Left hindlimb (tissue), 1 donor: Measurements from ENCODE around the gene NPW.
A peak's percentile ranks its signal among the peaks of the same experiment; 100 is the strongest.

Experiments
- DNase-seq: peaks from one replicate; pipeline ENCODE4 v3.0.0-alpha.2; 2018

NPW gene

DNA sequence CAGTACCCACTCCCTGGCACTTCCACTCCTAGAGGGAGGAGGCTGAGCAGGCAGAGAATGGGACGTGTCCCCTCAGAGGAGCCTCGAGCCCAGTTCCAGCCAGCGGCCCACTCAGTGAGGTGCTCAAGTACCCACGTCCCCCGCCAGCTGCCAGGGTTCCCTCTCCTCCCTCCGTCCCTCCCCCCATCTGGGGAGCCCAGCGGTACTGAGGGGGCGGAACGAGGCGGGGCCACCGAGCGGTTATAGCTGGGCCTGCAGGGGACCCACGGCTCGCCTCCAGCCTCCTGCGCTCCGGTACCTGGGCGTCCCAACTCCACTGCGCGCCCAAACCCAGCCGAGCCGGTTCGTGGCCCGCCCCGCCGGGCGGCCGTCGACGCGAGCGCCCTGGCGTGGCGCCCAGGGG lies at the start of gene NPW:
TSS of gene NPW (plus strand) at position 268 of the 403 bp plus-strand sequence.
- DNase-seq: no peak

GRCh38 chr16:1971796-1972489 lies 47.6 kb upstream of the NPW start, which contains the start of gene TBL3:
TSS of gene TBL3 (plus strand) at chr16:1972053. CDS start at chr16:1972165, 112 bp downstream.
- DNase-seq: peak; percentile 96

DNA sequence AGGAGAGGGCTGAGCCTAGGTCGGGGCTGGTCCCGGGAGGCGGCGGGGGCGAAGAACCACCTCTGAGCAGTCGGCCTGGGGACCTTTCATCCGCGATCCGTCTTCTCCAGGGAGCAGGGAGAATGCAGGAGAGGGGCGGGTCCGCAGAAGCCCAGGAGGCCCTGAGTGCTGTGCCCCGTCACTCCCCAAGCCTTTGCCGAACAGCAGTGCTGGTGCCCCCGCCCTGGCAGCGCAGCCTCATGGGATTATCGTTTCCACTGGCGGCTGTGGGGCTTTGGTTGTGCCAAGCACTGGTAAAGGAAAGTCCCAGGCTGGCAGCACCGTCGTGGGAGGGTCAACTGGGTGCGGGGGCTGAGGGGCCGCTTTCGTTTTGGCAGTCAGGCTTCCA lies 47.1 kb upstream of the NPW start:
- DNase-seq: no peak

- no peak for DNase-seq
These were observed 46.0 kb upstream of the NPW start for GRCh38 chr16:1973461-1974156.

GRCh38 chr16:1974157-1975070 lies 45.2 kb upstream of the NPW start:
- DNase-seq: no peak

GRCh38 chr16:1975432-1976215 lies 44.0 kb upstream of the NPW start:
- no peak for DNase-seq

DNA sequence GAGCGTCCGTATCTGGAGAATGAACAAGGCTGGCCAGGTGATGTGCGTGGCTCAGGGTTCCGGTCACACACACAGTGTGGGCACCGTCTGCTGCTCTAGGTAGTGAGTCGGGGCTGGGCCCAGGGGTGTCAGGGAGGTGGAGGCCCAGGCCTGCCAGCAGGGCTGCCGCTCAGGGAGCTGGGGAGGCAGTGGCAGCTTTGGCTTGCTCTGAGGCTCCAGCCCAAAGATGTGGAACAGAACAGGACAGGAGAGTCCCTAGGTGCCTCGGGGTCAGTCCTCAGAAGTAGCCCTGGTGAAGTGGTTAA lies 43.4 kb upstream of the NPW start:
- DNase-seq: no peak

- no peak for DNase-seq
These were observed 42.4 kb upstream of the NPW start for GRCh38 chr16:1976951-1977874.

DNA sequence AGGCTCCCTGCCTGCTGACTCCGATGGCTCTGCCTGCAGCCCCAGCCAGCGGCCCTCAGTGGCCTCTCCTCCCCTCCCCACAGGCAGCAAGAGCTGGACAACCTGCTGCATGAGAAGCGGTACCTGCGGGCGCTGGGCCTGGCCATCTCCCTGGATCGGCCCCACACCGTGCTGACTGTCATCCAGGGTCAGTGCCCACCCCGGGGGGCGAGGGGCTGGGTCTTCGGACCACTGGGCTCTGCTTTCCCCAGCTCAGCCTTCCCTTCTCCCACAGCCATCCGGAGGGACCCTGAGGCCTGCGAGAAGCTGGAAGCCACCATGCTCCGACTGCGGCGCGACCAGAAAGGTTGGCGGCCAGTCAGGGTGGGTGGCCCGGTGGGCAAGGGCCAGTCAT lies 41.7 kb upstream of the NPW start:
- no peak for DNase-seq

DNA sequence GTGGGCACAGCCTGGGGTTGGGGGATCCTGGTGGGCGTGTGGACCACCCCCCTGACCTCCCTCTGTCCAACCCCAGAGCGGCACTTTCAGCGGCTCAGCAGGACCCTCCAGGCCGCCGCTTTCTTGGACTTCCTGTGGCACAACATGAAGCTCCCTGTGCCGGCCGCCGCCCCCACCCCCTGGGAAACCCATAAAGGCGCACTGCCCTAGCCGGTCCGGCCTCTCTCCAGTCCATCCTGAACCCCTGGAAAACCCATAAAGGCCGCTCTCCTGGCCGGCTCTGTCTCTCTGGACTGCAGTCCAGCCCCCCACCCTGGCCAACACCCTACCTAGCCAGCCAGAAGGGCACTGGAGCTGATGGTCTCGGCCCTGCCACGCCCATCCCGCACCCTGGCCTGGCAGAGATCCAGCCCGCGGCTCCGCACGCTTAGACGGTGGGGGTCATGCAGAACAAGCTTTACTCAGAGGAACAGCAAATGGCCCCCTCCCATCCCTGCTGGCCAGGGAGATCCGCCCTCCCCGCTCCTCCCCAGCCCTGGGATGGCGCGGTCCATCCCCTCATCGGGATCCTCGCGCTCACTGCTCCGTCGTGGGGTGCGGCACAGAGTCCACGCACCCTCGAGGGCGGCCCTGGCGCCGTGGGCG lies 41.0 kb upstream of the NPW start:
- DNase-seq: no peak

- no peak for DNase-seq
These were observed 40.1 kb upstream of the NPW start for GRCh38 chr16:1979271-1980029.

DNA sequence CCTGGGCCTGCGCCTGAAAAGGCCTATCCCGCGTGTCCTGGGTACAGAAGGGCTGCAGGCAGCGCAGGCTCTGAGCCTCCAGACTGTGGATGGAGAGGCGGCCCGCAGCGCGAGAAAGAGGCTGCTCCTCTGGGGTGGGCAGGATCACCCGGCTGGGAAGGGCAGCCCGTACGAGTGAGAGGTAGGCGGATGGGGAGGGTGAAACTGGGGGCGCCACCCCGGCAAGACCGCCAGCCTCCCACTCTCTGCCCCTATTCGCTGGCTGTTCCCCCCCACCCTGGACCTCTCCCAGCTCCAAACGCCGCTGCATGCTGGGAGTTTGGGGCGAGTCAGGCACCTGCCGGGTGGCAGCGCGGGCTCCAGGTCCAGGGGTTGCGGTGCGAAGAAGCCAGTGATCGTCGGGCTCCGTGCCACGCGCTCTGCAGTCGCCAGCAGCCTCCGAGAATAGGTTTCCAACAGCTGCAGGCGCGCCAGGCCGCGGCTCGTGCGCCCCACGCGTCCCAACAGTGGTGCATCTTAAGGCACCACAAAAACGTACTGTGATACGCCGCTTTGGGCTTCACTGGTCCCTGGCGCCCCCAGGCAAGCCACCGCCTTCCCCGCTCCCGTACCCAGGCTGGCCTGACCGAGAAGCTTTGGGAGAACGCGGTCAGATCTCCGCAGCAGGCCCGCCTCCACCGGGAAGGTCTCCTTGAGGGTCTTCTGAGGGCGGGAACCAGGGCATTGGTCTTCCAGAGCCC lies 39.4 kb upstream of the NPW start:
- DNase-seq: no peak

DNA sequence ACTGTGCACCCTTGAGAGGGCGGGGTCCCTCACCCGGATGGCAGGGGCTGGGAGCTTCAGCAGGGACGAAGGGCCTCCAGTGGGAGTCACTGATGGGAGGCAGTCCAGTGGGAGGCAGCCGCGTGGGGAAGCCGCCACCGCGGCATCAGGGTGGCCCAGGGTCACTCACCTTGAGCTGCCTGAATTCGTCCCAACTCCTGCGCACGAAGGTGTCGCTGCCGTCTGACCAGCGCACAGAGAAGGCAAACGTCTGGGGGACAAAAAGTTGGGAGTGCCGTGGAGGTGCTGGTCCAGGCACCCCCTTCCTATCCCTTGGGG lies 38.9 kb upstream of the NPW start:
- no peak for DNase-seq

GRCh38 chr16:1981398-1981836 lies 38.2 kb upstream of the NPW start, which contains the start of gene NOXO1:
TSS of gene NOXO1 (minus strand) at chr16:1981469. CDS start at chr16:1981179, 290 bp downstream.
- DNase-seq: no peak

GRCh38 chr16:1982013-1982433 lies 37.6 kb upstream of the NPW start:
- DNase-seq: no peak

GRCh38 chr16:1982991-1983543 lies 36.5 kb upstream of the NPW start:
- no peak for DNase-seq

GRCh38 chr16:1983544-1984346 lies 35.8 kb upstream of the NPW start, which contains the start of gene GFER:
TSS of gene GFER (plus strand) at chr16:1984193. CDS start at chr16:1984219, 26 bp downstream.
- DNase-seq: peak; percentile 94
